Stimulated activated naive B cell treated with anti-CD40 and anti-IgM and Interleukin-4, amounts not matched to agents 10 μg/mL and 1 μg/mL and 100 μg/mL, for 72 hours (primary cell): ENCODE results near the gene NDUFAF8.
A peak's percentile ranks its signal among the peaks of the same experiment; 100 is the strongest.

Experiments
- ATAC-seq, 2 donors: fragments of 150-1000 bp; cut with Tn5 transposase; replicated peaks; 2 replicates each; pipeline ENCODE4 v1.10.0; 2021; ENCODE audit warnings: moderate library complexity in 1 of 2
- DNase-seq: peaks from one replicate; pipeline ENCODE4 v3.0.0; 2021
- H3K27ac Mint-ChIP-seq: one replicate; pipeline ENCODE4 v1.8.0; 2022; ENCODE audit warnings: mild to moderate bottlenecking, mixed read lengths
- H3K27me3 Mint-ChIP-seq, 2 donors: one replicate each; pipeline ENCODE4 v1.8.0; 2022; ENCODE audit warnings: mixed read lengths in 2 of 2
- H3K36me3 Mint-ChIP-seq, 2 donors: one replicate each; pipeline ENCODE4 v1.8.0; 2022; ENCODE audit warnings: mixed read lengths in 2 of 2, mild to moderate bottlenecking in 1 of 2
- H3K4me1 Mint-ChIP-seq, 2 donors: one replicate each; pipeline ENCODE4 v1.8.0; 2022; ENCODE audit warnings: mixed read lengths in 2 of 2, mild to moderate bottlenecking in 1 of 2
- H3K4me3 Mint-ChIP-seq, 2 donors: one replicate each; pipeline ENCODE4 v1.8.0; 2022; ENCODE audit warnings: mild to moderate bottlenecking in 2 of 2, mixed read lengths in 2 of 2, moderate library complexity in 1 of 2
- H3K9me3 Mint-ChIP-seq, 2 donors: one replicate each; pipeline ENCODE4 v1.8.0; 2022; ENCODE audit warnings: mixed read lengths in 2 of 2, mild to moderate bottlenecking in 1 of 2

NDUFAF8 gene

GRCh38 chr17:81244358-81245023 lies 5.4 kb downstream of the NDUFAF8 start:
- ATAC-seq: no peak
- no peak for DNase-seq
- Mint-ChIP-seq H3K9me3 (no peaks in the 10 kb centered on the region), H3K36me3 (peaks cover 30 to 43% of the 10 kb centered on the region in 2 donors), H3K4me3 (peak overlapping the region in 1 of 2 donors; percentile 10), H3K4me1 (peaks cover 26 to 36% of the 10 kb centered on the region in 2 donors), H3K27ac (peak overlapping the region; percentile 86), H3K27me3 (no peaks in the 10 kb centered on the region)

- H3K27me3 Mint-ChIP-seq: no peaks in the 10 kb centered on the region
- peak; percentile 44 to 74 for ATAC-seq
- peak overlapping the region in 1 of 2 donors; percentile 21 for H3K4me3 Mint-ChIP-seq
- DNase-seq: no peak
- H3K4me1 Mint-ChIP-seq: peaks cover 24 to 31% of the 10 kb centered on the region in 2 donors
- H3K36me3 Mint-ChIP-seq: peaks cover 34 to 45% of the 10 kb centered on the region in 2 donors
- no peaks in the 10 kb centered on the region for H3K9me3 Mint-ChIP-seq
- H3K27ac Mint-ChIP-seq: peak overlapping the region; percentile 86
Measured at GRCh38 chr17:81245024-81245664, 6.0 kb downstream of the NDUFAF8 start.

GRCh38 chr17:81245665-81246342 lies 6.7 kb downstream of the NDUFAF8 start:
- H3K9me3 Mint-ChIP-seq: no peaks in the 10 kb centered on the region
- H3K27ac Mint-ChIP-seq: peak overlapping the region; percentile 86
- H3K36me3 Mint-ChIP-seq: peaks cover 38 to 45% of the 10 kb centered on the region in 2 donors
- H3K27me3 Mint-ChIP-seq: no peaks in the 10 kb centered on the region
- no peak overlapping the region for H3K4me3 Mint-ChIP-seq
- H3K4me1 Mint-ChIP-seq: peaks cover 24 to 25% of the 10 kb centered on the region in 2 donors
- DNase-seq (no peak), ATAC-seq (no peak)

- Mint-ChIP-seq H3K27ac (peak overlapping the region; percentile 31), H3K27me3 (no peaks in the 10 kb centered on the region), H3K36me3 (peaks cover 35 to 41% of the 10 kb centered on the region in 2 donors), H3K9me3 (no peaks in the 10 kb centered on the region), H3K4me3 (no peak overlapping the region), H3K4me1 (peaks cover 19 to 20% of the 10 kb centered on the region in 2 donors)
- no peak for ATAC-seq
- DNase-seq: no peak
Measured at GRCh38 chr17:81246343-81246670, 7.2 kb downstream of the NDUFAF8 start.

- no peak for DNase-seq
- H3K4me3 Mint-ChIP-seq: peak overlapping the region in 1 of 2 donors; percentile 29
- no peaks in the 10 kb centered on the region for H3K9me3 Mint-ChIP-seq
- peaks cover 30 to 39% of the 10 kb centered on the region in 2 donors for H3K36me3 Mint-ChIP-seq
- peaks cover 15% of the 10 kb centered on the region in 2 donors for H3K4me1 Mint-ChIP-seq
- no peaks in the 10 kb centered on the region for H3K27me3 Mint-ChIP-seq
- no peak for ATAC-seq
- H3K27ac Mint-ChIP-seq: peak overlapping the region; percentile 79
Measured at GRCh38 chr17:81246679-81247338, 7.7 kb downstream of the NDUFAF8 start.

- no peaks in the 10 kb centered on the region for H3K27me3 Mint-ChIP-seq
- ATAC-seq (no peak), DNase-seq (no peak)
- peaks cover 9 to 13% of the 10 kb centered on the region in 2 donors for H3K4me1 Mint-ChIP-seq
- H3K9me3 Mint-ChIP-seq: no peaks in the 10 kb centered on the region
- H3K36me3 Mint-ChIP-seq: peaks cover 34 to 38% of the 10 kb centered on the region in 2 donors
- peak overlapping the region in 1 of 2 donors; percentile 29 for H3K4me3 Mint-ChIP-seq
- H3K27ac Mint-ChIP-seq: peak overlapping the region; percentile 79
Measured at GRCh38 chr17:81247339-81247990, 8.3 kb downstream of the NDUFAF8 start.

GRCh38 chr17:81248649-81249048 lies 9.5 kb downstream of the NDUFAF8 start:
- H3K27me3 Mint-ChIP-seq: no peaks in the 10 kb centered on the region
- H3K27ac Mint-ChIP-seq: no peak overlapping the region
- ATAC-seq (no peak), DNase-seq (no peak)
- H3K4me3 Mint-ChIP-seq: no peak overlapping the region
- peaks cover 42 to 47% of the 10 kb centered on the region in 2 donors for H3K36me3 Mint-ChIP-seq
- H3K4me1 Mint-ChIP-seq: peaks cover 15 to 22% of the 10 kb centered on the region in 2 donors
- H3K9me3 Mint-ChIP-seq: no peaks in the 10 kb centered on the region

- peak overlapping the region; percentile 42 for H3K27ac Mint-ChIP-seq
- H3K4me1 Mint-ChIP-seq: peaks cover 19 to 27% of the 10 kb centered on the region in 2 donors
- ATAC-seq (no peak), DNase-seq (no peak)
- H3K36me3 Mint-ChIP-seq: peaks cover 43 to 51% of the 10 kb centered on the region in 2 donors
- no peaks in the 10 kb centered on the region for H3K27me3 Mint-ChIP-seq
- no peaks in the 10 kb centered on the region for H3K9me3 Mint-ChIP-seq
- H3K4me3 Mint-ChIP-seq: no peak overlapping the region
Measured at GRCh38 chr17:81249223-81250040, 10.3 kb downstream of the NDUFAF8 start.

GRCh38 chr17:81250286-81251093 lies 11.4 kb downstream of the NDUFAF8 start:
- ATAC-seq: no peak
- H3K36me3 Mint-ChIP-seq: peaks cover 41 to 43% of the 10 kb centered on the region in 2 donors
- no peaks in the 10 kb centered on the region for H3K9me3 Mint-ChIP-seq
- no peak overlapping the region for H3K4me3 Mint-ChIP-seq
- H3K4me1 Mint-ChIP-seq: peaks cover 13 to 19% of the 10 kb centered on the region in 2 donors
- no peaks in the 10 kb centered on the region for H3K27me3 Mint-ChIP-seq
- no peak for DNase-seq
- H3K27ac Mint-ChIP-seq: no peak overlapping the region

GRCh38 chr17:81251094-81251708 lies 12.1 kb downstream of the NDUFAF8 start:
- Mint-ChIP-seq H3K9me3 (no peaks in the 10 kb centered on the region), H3K27me3 (no peaks in the 10 kb centered on the region), H3K4me3 (no peak overlapping the region), H3K4me1 (peaks cover 13 to 19% of the 10 kb centered on the region in 2 donors), H3K27ac (no peak overlapping the region), H3K36me3 (peaks cover 42 to 43% of the 10 kb centered on the region in 2 donors)
- no peak for ATAC-seq
- no peak for DNase-seq

- Mint-ChIP-seq H3K4me1 (peaks cover 13 to 19% of the 10 kb centered on the region in 2 donors), H3K4me3 (no peak overlapping the region), H3K9me3 (no peaks in the 10 kb centered on the region), H3K27me3 (no peaks in the 10 kb centered on the region), H3K27ac (no peak overlapping the region), H3K36me3 (peaks cover 40 to 41% of the 10 kb centered on the region in 2 donors)
- ATAC-seq (no peak), DNase-seq (no peak)
Measured at GRCh38 chr17:81251709-81252301, 12.7 kb downstream of the NDUFAF8 start.
